CD14-positive monocyte (primary cell): ENCODE data around the gene LRRTM4. TPM values are rescaled to one million over a fixed set of nuclear protein-coding genes. Genes with fewer than 3 reads are reported as not detected.

ENCODE experiments used
- DNase-seq, 3 donors: peaks; one replicate each; pipeline ENCODE4 v3.0.0-alpha.2; 2011 to 2022
- H2AFZ ChIP-seq: 2 replicates; pipeline ENCODE4 v1.6.0; 2012; ENCODE audit warnings: mild to moderate bottlenecking, low read depth, low read length, inconsistent platforms; ENCODE audit not compliant: insufficient read depth, poor library complexity, severe bottlenecking
- H3K27ac ChIP-seq, 2 donors: 1 replicate in 1 of 2; 2 replicates in 1 of 2; pipeline ENCODE4 v1.5.1; 2012 to 2013; ENCODE audit warnings: low read length in 2 of 2, control low read depth in 1 of 2, inconsistent platforms in 1 of 2, low read depth in 1 of 2, mild to moderate bottlenecking in 1 of 2
- H3K27me3 ChIP-seq, 2 donors: one replicate each; pipeline versions ENCODE4 v1.6.0 to v1.6.1; 2011 to 2013; ENCODE audit warnings: low read length in 2 of 2; ENCODE audit not compliant: control insufficient read depth in 2 of 2, insufficient read depth in 2 of 2
- H3K36me3 ChIP-seq, 2 donors: replicated peaks in 1 of 2; 1 replicate in 1 of 2; 2 replicates in 1 of 2; pipeline versions ENCODE4 v1.5.1 to v1.6.1; 2012 to 2013; ENCODE audit warnings: low read length in 2 of 2, control low read depth in 1 of 2, inconsistent platforms in 1 of 2, mild to moderate bottlenecking in 1 of 2; ENCODE audit not compliant: insufficient read depth in 2 of 2, control insufficient read depth in 1 of 2
- H3K4me1 ChIP-seq, 2 donors: 1 replicate in 1 of 2; 2 replicates in 1 of 2; pipeline versions ENCODE4 v1.5.1 to v1.6.1; 2012 to 2013; ENCODE audit warnings: low read length in 2 of 2, control low read depth in 1 of 2, inconsistent platforms in 1 of 2, mild to moderate bottlenecking in 1 of 2, moderate library complexity in 1 of 2; ENCODE audit not compliant: insufficient read depth in 2 of 2, control insufficient read depth in 1 of 2
- H3K4me2 ChIP-seq: replicated peaks from 2 replicates; pipeline ENCODE3; 2012; ENCODE audit warnings: low read length, moderate library complexity, mild to moderate bottlenecking; ENCODE audit not compliant: poor library complexity, severe bottlenecking; ENCODE audit errors: extremely low read depth
- H3K4me3 ChIP-seq, 3 experiments: fragments of 200-600 bp in 1 of 3; sonication (generic) in 1 of 3; replicated peaks in 1 of 3; 1 replicate in 2 of 3; 2 replicates in 1 of 3; pipeline ENCODE4 v1.5.1; 2011 to 2013; ENCODE audit warnings: low read length in 3 of 3, mild to moderate bottlenecking in 3 of 3, control low read depth in 2 of 3, low read depth in 2 of 3, inconsistent platforms in 1 of 3, moderate library complexity in 1 of 3
- H3K79me2 ChIP-seq: 2 replicates; pipeline ENCODE4 v1.6.0; 2012; ENCODE audit warnings: mild to moderate bottlenecking, control low read depth, inconsistent platforms, low read length, moderate library complexity; ENCODE audit not compliant: insufficient read depth
- H3K9ac ChIP-seq: 2 replicates; pipeline ENCODE4 v1.6.0; 2017; ENCODE audit warnings: low read length, mild to moderate bottlenecking; ENCODE audit not compliant: insufficient read depth, poor library complexity, severe bottlenecking
- H3K9me3 ChIP-seq, 2 donors: replicated peaks in 1 of 2; 1 replicate in 1 of 2; 2 replicates in 1 of 2; pipeline versions ENCODE4 v1.5.1 to v1.6.1; 2012 to 2013; ENCODE audit warnings: low read length in 2 of 2, control low read depth in 1 of 2; ENCODE audit not compliant: control insufficient read depth in 1 of 2, insufficient read depth in 1 of 2
- H4K20me1 ChIP-seq: 2 replicates; pipeline ENCODE4 v1.6.0; 2012; ENCODE audit warnings: mild to moderate bottlenecking, low read length, control low read depth, moderate library complexity; ENCODE audit not compliant: insufficient read depth
- H3K27ac Mint-ChIP-seq, 7 donors: one replicate each; pipeline ENCODE4 v1.8.0; 2020; ENCODE audit warnings: mild to moderate bottlenecking in 7 of 7, mixed read lengths in 7 of 7, moderate library complexity in 6 of 7, inconsistent platforms in 2 of 7
- H3K27me3 Mint-ChIP-seq, 3 donors: one replicate each; pipeline ENCODE4 v1.8.0; 2021 to 2022; ENCODE audit warnings: low read depth in 3 of 3, mild to moderate bottlenecking in 3 of 3, mixed read lengths in 3 of 3, moderate library complexity in 3 of 3, inconsistent platforms in 1 of 3
- H3K36me3 Mint-ChIP-seq, 2 donors: one replicate each; pipeline ENCODE4 v1.8.0; 2020; ENCODE audit warnings: mixed read lengths in 2 of 2, inconsistent platforms in 1 of 2, mild to moderate bottlenecking in 1 of 2
- H3K4me1 Mint-ChIP-seq: one replicate; pipeline ENCODE4 v1.8.0; 2020; ENCODE audit warnings: mild to moderate bottlenecking, mixed read lengths
- H3K4me3 Mint-ChIP-seq, 2 donors: one replicate each; pipeline ENCODE4 v1.8.0; 2020; ENCODE audit warnings: mild to moderate bottlenecking in 2 of 2, mixed read lengths in 2 of 2, moderate library complexity in 1 of 2
- H3K9me3 Mint-ChIP-seq, 7 donors: one replicate each; pipeline ENCODE4 v1.8.0; 2020 to 2022; ENCODE audit warnings: mixed read lengths in 7 of 7, mild to moderate bottlenecking in 6 of 7, moderate library complexity in 6 of 7, inconsistent platforms in 2 of 7
- WGBS: methylation state at CpG from one replicate; pipeline ENCODE4 v1.1.5; 2013; ENCODE audit warnings: missing lambda C conversion rate; ENCODE audit not compliant: insufficient coverage; 5-methylcytosine and 5-hydroxymethylcytosine counted together
- intact Hi-C, 2 donors: fragments of 100-400 bp; cut with micrococcal nuclease; formaldehyde crosslinking; loops; one replicate each; pipeline versions ENCODE4 v1.15.0 to v1.15.1; 2023
- polyA minus RNA-seq: library from RNA; depleted of rRNA, polyadenylated mRNA; stranded (reverse); fragments of >200 nt; gene quantifications from 2 replicates; pipeline ENCODE4 v1.2.3, GENCODE V29; 2012
- polyA plus RNA-seq, 3 donors: library from polyadenylated mRNA; depleted of rRNA in 1 of 3; unstranded in 2 of 3; stranded (reverse) in 1 of 3; fragments of 300-500 nt in 2 of 3; fragments of >200 nt in 1 of 3; fragmentation: Illumina TruSeq in 2 of 3; gene quantifications; 1 replicate in 2 of 3; 2 replicates in 1 of 3; pipeline ENCODE4 v1.2.3, GENCODE V29; 2012 to 2021
- total RNA-seq, 12 experiments: library from RNA in 1 of 12; stranded (reverse) in 1 of 12; fragments of 120-200 nt in 1 of 12; gene quantifications; one replicate each; pipeline ENCODE4 v1.2.4 and lab custom pipeline; 2013 to 2026; ENCODE audit warnings: mixed read lengths in 6 of 12, inconsistent platforms in 1 of 12
- TF ChIP-seq, protein P1 (sequence below): fragments of 200-600 bp; IDR thresholded peaks from one replicate; pipeline ENCODE4 v1.8.0; 2022; ENCODE audit warnings: antibody characterized with exemption, mild to moderate bottlenecking

The LRRTM4 gene
- not detected for total RNA-seq (2013)
- polyA plus RNA-seq: not detected
- polyA minus RNA-seq: not detected in 2 replicates
- total RNA-seq (lab: John Stamatoyannopoulos, UW): 0 to 1.1 (median 0.05) reads per million in 11 experiments

GRCh38 chr2:77521931-77522470, at the start of gene LRRTM4:
TSS of gene LRRTM4 (minus strand) at chr2:77522376.
- Histone ChIP-seq H3K4me2 (no peak within 1 kb of the TSS), H3K9me3 (no peaks in the 10 kb centered on the region), H3K36me3 (no peaks in the 10 kb centered on the region), H4K20me1 (no peaks in the 10 kb centered on the region), H3K9ac (no peak within 1 kb of the TSS), H3K4me3 (no peak within 1 kb of the TSS), H3K4me1 (no peaks in the 10 kb centered on the region), H2AFZ (no peak within 1 kb of the TSS), H3K79me2 (no peaks in the 10 kb centered on the region), H3K27me3 (no peaks in the 10 kb centered on the region), H3K27ac (no peak within 1 kb of the TSS)
- no peak for DNase-seq
- WGBS: no CpG with 5 or more reads among the region's 4 CpGs
- no peaks in the 10 kb centered on the region for H3K4me1 Mint-ChIP-seq
- H3K36me3 Mint-ChIP-seq: no peaks in the 10 kb centered on the region
- H3K4me3 Mint-ChIP-seq: no peak within 1 kb of the TSS
- TF ChIP-seq, protein P1, sequence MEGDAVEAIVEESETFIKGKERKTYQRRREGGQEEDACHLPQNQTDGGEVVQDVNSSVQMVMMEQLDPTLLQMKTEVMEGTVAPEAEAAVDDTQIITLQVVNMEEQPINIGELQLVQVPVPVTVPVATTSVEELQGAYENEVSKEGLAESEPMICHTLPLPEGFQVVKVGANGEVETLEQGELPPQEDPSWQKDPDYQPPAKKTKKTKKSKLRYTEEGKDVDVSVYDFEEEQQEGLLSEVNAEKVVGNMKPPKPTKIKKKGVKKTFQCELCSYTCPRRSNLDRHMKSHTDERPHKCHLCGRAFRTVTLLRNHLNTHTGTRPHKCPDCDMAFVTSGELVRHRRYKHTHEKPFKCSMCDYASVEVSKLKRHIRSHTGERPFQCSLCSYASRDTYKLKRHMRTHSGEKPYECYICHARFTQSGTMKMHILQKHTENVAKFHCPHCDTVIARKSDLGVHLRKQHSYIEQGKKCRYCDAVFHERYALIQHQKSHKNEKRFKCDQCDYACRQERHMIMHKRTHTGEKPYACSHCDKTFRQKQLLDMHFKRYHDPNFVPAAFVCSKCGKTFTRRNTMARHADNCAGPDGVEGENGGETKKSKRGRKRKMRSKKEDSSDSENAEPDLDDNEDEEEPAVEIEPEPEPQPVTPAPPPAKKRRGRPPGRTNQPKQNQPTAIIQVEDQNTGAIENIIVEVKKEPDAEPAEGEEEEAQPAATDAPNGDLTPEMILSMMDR: no peak
- peaks cover 0 to 3% (median 2%) of the 10 kb centered on the region in 3 donors for H3K27me3 Mint-ChIP-seq
- H3K9me3 Mint-ChIP-seq: peaks cover 0 to 4% (median 0%) of the 10 kb centered on the region in 7 donors
- intact Hi-C loops: no loop called here
- no peak within 1 kb of the TSS for H3K27ac Mint-ChIP-seq

GRCh38 chr2:77571545-77571944, 49.4 kb upstream of the LRRTM4 start:
- Histone ChIP-seq H3K9me3 (no peaks in the 10 kb centered on the region), H2AFZ (no peak overlapping the region), H3K4me3 (no peak overlapping the region), H3K27me3 (no peaks in the 10 kb centered on the region), H3K9ac (no peak overlapping the region), H3K4me1 (no peaks in the 10 kb centered on the region), H3K4me2 (no peak overlapping the region), H3K79me2 (no peaks in the 10 kb centered on the region), H3K36me3 (no peaks in the 10 kb centered on the region), H3K27ac (no peak overlapping the region), H4K20me1 (no peaks in the 10 kb centered on the region)
- Mint-ChIP-seq H3K4me1 (no peaks in the 10 kb centered on the region), H3K36me3 (no peaks in the 10 kb centered on the region), H3K9me3 (peaks cover 0 to 7% (median 0%) of the 10 kb centered on the region in 7 donors), H3K4me3 (no peak overlapping the region), H3K27ac (no peak overlapping the region), H3K27me3 (peaks cover 0 to 2% (median 0%) of the 10 kb centered on the region in 3 donors)
- TF ChIP-seq, protein P1: no peak
- intact Hi-C loops: no loop called here
- DNase-seq: no peak
- no CpG with 5 or more reads among the region's 2 CpGs for WGBS
